GM23248 (cell line): Measurements from ENCODE around the gene VCP. TPM values are rescaled to one million over a fixed set of nuclear protein-coding genes. Genes with fewer than 3 reads are reported as not detected.
A peak's percentile ranks its signal among the peaks of the same experiment; 100 is the strongest.
"Not testable (repeated sequence)": the region's sequence is repeated elsewhere in the genome, so short reads cannot be mapped to it uniquely, and the experiment has no call there.

Source experiments
- DNase-seq: peaks from one replicate; pipeline ENCODE4 v3.0.0-alpha.2; 2015
- H2AFZ ChIP-seq: fragments of 200-600 bp; sonication (generic); 2 replicates; pipeline ENCODE4 v1.6.1; 2016; ENCODE audit warnings: antibody characterized with exemption
- H3F3A ChIP-seq: fragments of 200-600 bp; sonication (generic); 2 replicates; pipeline ENCODE4 v1.6.1; 2016; ENCODE audit warnings: mild to moderate bottlenecking, antibody characterized with exemption, mixed run types; ENCODE audit not compliant: insufficient read depth
- H3K27ac ChIP-seq: fragments of 200-600 bp; sonication (generic); 2 replicates; pipeline ENCODE4 v1.5.1; 2016; ENCODE audit warnings: mild to moderate bottlenecking
- H3K27me3 ChIP-seq: fragments of 200-600 bp; sonication (generic); replicated peaks from 2 replicates; pipeline ENCODE4 v1.6.1; 2016; ENCODE audit warnings: mild to moderate bottlenecking; ENCODE audit not compliant: insufficient read depth
- H3K36me3 ChIP-seq: fragments of 200-600 bp; sonication (generic); 2 replicates; pipeline ENCODE4 v1.6.1; 2016; ENCODE audit warnings: low read depth, mild to moderate bottlenecking
- H3K4me1 ChIP-seq: fragments of 200-600 bp; sonication (generic); 2 replicates; pipeline ENCODE4 v1.6.1; 2016; ENCODE audit warnings: mild to moderate bottlenecking; ENCODE audit not compliant: insufficient read depth
- H3K4me2 ChIP-seq: fragments of 200-600 bp; sonication (generic); one replicate; pipeline ENCODE4 v1.6.1; 2016; ENCODE audit warnings: mild to moderate bottlenecking; ENCODE audit not compliant: unreplicated experiment
- H3K4me3 ChIP-seq: fragments of 200-600 bp; sonication (generic); 2 replicates; pipeline ENCODE4 v1.5.1; 2016; ENCODE audit warnings: mild to moderate bottlenecking
- H3K79me2 ChIP-seq: fragments of 200-600 bp; sonication (generic); 2 replicates; pipeline ENCODE4 v1.6.1; 2016; ENCODE audit warnings: mild to moderate bottlenecking; ENCODE audit not compliant: insufficient read depth
- H3K9ac ChIP-seq: fragments of 200-600 bp; sonication (generic); 2 replicates; pipeline ENCODE4 v1.6.1; 2016; ENCODE audit warnings: mild to moderate bottlenecking
- H3K9me2 ChIP-seq: fragments of 200-600 bp; sonication (generic); 2 replicates; pipeline ENCODE4 v1.6.1; 2016; ENCODE audit warnings: mixed run types, mild to moderate bottlenecking, moderate library complexity; ENCODE audit not compliant: insufficient read depth
- H3K9me3 ChIP-seq: fragments of 200-600 bp; sonication (generic); one replicate; pipeline ENCODE4 v1.6.1; 2017; ENCODE audit warnings: low read depth
- H4K20me1 ChIP-seq: fragments of 200-600 bp; sonication (generic); 2 replicates; pipeline ENCODE4 v1.6.0; 2016; ENCODE audit not compliant: insufficient read depth
- EZH2 ChIP-seq: fragments of 200-600 bp; sonication (generic); IDR thresholded peaks from 2 replicates; pipeline ENCODE4 v1.6.1; 2018; ENCODE audit warnings: antibody characterized with exemption, mild to moderate bottlenecking; ENCODE audit not compliant: insufficient read depth, poor library complexity, severe bottlenecking
- EZH2phosphoT487 ChIP-seq: fragments of 200-600 bp; sonication (generic); IDR thresholded peaks from 2 replicates; pipeline ENCODE4 v1.6.1; 2018; ENCODE audit warnings: antibody characterized with exemption, moderate library complexity, mild to moderate bottlenecking, low read depth; ENCODE audit not compliant: insufficient read depth
- WGBS, 2 experiments: methylation state at CpG; one replicate each; pipeline ENCODE4 v1.1.6; 2015 to 2017; ENCODE audit warnings: low lambda C conversion rate in 2 of 2, low coverage in 1 of 2; ENCODE audit errors: missing lambda C conversion rate in 2 of 2; 5-methylcytosine and 5-hydroxymethylcytosine counted together
- in situ Hi-C: fragments of 300-500 bp; cut with MboI; formaldehyde crosslinking; loops from 2 replicates; pipeline ENCODE4 v1.15.0; 2020
- polyA plus RNA-seq: library from polyadenylated mRNA; unstranded; fragments of >200 nt; fragmentation: Nextera tagmentation; extraction: Ambion mirVana; gene quantifications from 2 replicates; pipeline ENCODE4 v1.2.1, GENCODE V29; 2016
- total RNA-seq: library from RNA; depleted of rRNA; stranded (reverse); fragments of >200 nt; shearing (Covaris generic); gene quantifications from 2 replicates; pipeline ENCODE4 v1.2.3, GENCODE V29; 2014

Gene VCP
- total and polyA plus RNA-seq, 2 experiments from 2014 or later = 255 to 295 TPM

DNA sequence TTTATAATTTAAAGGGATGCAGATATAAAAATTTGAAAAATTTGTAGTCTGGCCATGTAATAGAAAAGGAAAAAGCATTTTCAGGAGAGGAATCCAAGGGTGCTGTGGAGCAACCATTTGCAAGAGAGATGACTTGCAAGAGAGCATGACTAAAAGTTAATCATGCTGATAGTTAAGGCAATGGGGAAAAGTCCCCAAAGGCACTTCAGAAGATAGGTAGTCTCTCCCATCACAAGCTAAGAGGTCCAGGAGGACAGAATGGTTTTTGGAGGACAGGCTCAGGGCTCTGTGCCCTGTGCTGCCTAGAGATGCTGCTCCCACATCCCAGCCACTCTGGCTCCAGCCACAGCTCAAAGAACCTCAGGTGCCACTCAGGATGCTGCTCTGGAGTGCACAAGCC, 44.1 kb downstream of the VCP start:
- in situ Hi-C loops = no loop called here
- H3K27me3 ChIP-seq = no peaks in the 10 kb centered on the region
- no peak overlapping the region for H3K4me2 ChIP-seq
- H3K79me2 ChIP-seq = no peaks in the 10 kb centered on the region
- no peaks in the 10 kb centered on the region for H4K20me1 ChIP-seq
- H3K9me2 ChIP-seq = no peaks in the 10 kb centered on the region
- peaks cover 9% of the 10 kb centered on the region for H3K4me1 ChIP-seq
- 0 out of 2 replicates have a peak overlapping the region, but pooled peaks have one; percentile 27 for H3K27ac ChIP-seq
- H3K36me3 ChIP-seq = no peaks in the 10 kb centered on the region
- DNase-seq = peak; percentile 51
- no peaks in the 10 kb centered on the region for H3K9me3 ChIP-seq
- no peak overlapping the region for H2AFZ ChIP-seq
- no peak overlapping the region for H3K9ac ChIP-seq
- no peak for TF ChIP-seq EZH2phosphoT487
- no peak for TF ChIP-seq EZH2
- peaks cover 39% of the 10 kb centered on the region; the same call in 1 of the 2 replicates for H3F3A ChIP-seq
- H3K4me3 ChIP-seq = no peak overlapping the region

DNA sequence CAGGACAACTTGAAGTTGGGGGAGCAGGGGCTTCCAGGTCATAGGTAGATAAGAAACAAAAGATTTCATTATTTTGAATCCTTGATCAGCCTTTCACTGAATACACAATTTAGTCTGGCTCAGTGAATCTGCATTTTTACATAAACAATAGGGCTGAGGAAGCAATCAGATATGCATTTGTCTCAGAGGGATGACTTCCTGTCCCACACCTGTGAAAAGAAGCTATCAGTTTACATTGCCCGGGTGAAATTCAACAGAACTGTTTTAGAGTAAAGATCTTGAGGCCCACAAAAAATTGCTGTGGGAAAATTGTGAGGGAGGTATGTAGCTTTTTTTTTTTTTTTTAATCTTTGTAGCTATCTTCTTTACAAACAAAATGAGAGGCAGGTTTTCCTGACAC, 44.6 kb downstream of the VCP start:
- TF ChIP-seq EZH2phosphoT487 = no peak
- TF ChIP-seq EZH2 = no peak
- Histone ChIP-seq H3K4me3 (no peak overlapping the region), H3K27me3 (no peaks in the 10 kb centered on the region), H3K27ac (0 out of 2 replicates have a peak overlapping the region, but pooled peaks have one; percentile 27), H3K36me3 (no peaks in the 10 kb centered on the region), H2AFZ (no peak overlapping the region), H3K9me3 (no peaks in the 10 kb centered on the region), H3K9me2 (no peaks in the 10 kb centered on the region), H3K79me2 (no peaks in the 10 kb centered on the region), H3K4me1 (peaks cover 9% of the 10 kb centered on the region), H3K4me2 (no peak overlapping the region), H3F3A (peaks cover 39% of the 10 kb centered on the region; the same call in 1 of the 2 replicates), H3K9ac (no peak overlapping the region), H4K20me1 (no peaks in the 10 kb centered on the region)
- WGBS, 2 experiments = 58 to 59% methylated on average over 1 of the region's 1 CpG
- in situ Hi-C loops = no loop called here
- no peak for DNase-seq

DNA sequence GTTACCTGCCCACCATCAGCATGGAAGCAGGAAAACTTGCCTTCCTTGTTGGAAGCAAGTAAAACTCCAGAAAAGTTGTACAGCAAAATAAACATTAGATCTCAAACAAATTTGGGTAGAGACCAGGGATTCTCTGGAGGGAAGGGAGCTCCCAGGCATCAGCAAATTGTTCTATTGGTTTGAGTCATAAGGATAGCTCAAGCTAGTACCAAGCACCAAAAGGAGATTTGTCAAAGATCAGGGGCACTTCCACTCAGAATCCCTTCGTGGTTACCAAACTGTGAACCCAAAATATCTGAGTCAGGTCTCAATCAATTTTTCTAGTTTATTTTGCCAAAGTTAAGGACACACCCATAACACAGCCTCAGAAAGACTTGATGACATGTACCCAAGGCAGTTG, 45.1 kb downstream of the VCP start:
- Histone ChIP-seq H3K4me3 (no peak overlapping the region), H3K27ac (0 out of 2 replicates have a peak overlapping the region, but pooled peaks have one; percentile 27), H3K79me2 (no peaks in the 10 kb centered on the region), H3F3A (peaks cover 39% of the 10 kb centered on the region; the same call in 1 of the 2 replicates), H3K9me2 (no peaks in the 10 kb centered on the region), H2AFZ (no peak overlapping the region), H3K27me3 (no peaks in the 10 kb centered on the region), H3K36me3 (no peaks in the 10 kb centered on the region), H3K9me3 (no peaks in the 10 kb centered on the region), H3K4me2 (no peak overlapping the region), H3K9ac (no peak overlapping the region), H3K4me1 (peaks cover 9% of the 10 kb centered on the region), H4K20me1 (no peaks in the 10 kb centered on the region)
- TF ChIP-seq EZH2 (no peak), EZH2phosphoT487 (no peak)
- DNase-seq = no peak
- in situ Hi-C loops = no loop called here
- 73 to 100% methylated on average over 1 of the region's 1 CpG for WGBS, 2 experiments

DNA sequence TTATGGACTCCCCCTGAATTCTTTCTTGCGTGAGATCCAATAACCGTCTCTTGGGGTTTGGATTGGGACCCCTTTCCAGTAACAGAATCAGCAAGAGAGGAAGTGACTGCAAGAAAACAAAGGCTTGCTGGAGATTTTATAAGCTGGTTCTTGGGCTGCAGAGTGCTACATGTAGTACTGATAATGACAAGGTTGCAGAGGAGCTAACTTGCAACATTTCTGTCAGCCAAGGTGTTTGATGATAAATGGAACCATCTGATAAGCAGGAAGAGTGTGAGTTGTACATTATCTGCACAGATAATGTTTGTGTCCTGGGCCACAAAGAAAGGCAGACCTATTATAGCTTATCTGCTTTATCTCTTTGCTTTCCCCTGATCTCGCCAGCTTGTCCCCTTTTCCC, 45.8 kb downstream of the VCP start:
- H3K27me3 ChIP-seq = no peaks in the 10 kb centered on the region
- H3K4me2 ChIP-seq = no peak overlapping the region
- H3K36me3 ChIP-seq = no peaks in the 10 kb centered on the region
- no peaks in the 10 kb centered on the region for H3K9me3 ChIP-seq
- no peak for TF ChIP-seq EZH2
- no peak for TF ChIP-seq EZH2phosphoT487
- in situ Hi-C loops = no loop called here
- H4K20me1 ChIP-seq = no peaks in the 10 kb centered on the region
- 97 to 99% methylated on average over 3 of the region's 3 CpGs for WGBS, 2 experiments
- H3K27ac ChIP-seq = no peak overlapping the region
- no peak overlapping the region for H2AFZ ChIP-seq
- DNase-seq = no peak
- H3F3A ChIP-seq = peaks cover 39% of the 10 kb centered on the region; the same call in 1 of the 2 replicates
- no peaks in the 10 kb centered on the region for H3K79me2 ChIP-seq
- no peak overlapping the region for H3K9ac ChIP-seq
- no peaks in the 10 kb centered on the region for H3K9me2 ChIP-seq
- no peak overlapping the region for H3K4me3 ChIP-seq
- H3K4me1 ChIP-seq = peaks cover 9% of the 10 kb centered on the region

DNA sequence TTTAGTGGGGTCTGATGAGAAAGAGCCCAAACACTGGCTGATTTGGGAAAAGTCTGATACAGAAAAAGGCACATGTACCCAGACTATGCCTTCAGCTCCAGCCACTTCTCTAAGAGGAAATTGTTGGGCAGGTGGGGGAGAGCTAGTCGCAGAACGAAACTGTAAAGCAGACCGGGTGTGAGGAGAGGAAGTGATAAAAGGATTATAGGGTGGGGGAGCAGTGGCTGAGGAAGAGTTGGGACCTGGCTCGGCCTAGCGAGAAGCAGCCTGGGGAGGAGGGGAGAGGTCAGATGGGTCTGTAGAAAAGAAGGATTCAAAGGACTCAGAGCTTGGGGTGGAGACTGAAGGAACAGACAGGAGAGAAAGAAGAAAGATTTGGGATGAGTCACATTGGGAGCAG, 49.0 kb downstream of the VCP start:
- H3K79me2 ChIP-seq, H3K4me2 ChIP-seq, H2AFZ ChIP-seq, H3K9ac ChIP-seq, H3K9me2 ChIP-seq, H3K27ac ChIP-seq, H3K4me1 ChIP-seq, H3K9me3 ChIP-seq, H3K27me3 ChIP-seq, in situ Hi-C loops, DNase-seq, H3K4me3 ChIP-seq, H4K20me1 ChIP-seq: not testable (repeated sequence)
- Histone ChIP-seq H3F3A (peaks cover 28% of the 10 kb centered on the region; the same call in 1 of the 2 replicates), H3K36me3 (0 out of 2 replicates have a peak, but pooled peaks cover 10% of the 10 kb centered on the region)
- 78 to 85% methylated on average over 5 of the region's 5 CpGs for WGBS, 2 experiments
